K562 (cell line): Measurements from ENCODE around the gene CSNK1G1. TPM values are rescaled to one million over a fixed set of nuclear protein-coding genes. Genes with fewer than 3 reads are reported as not detected.
A peak's percentile ranks its signal among the peaks of the same experiment; 100 is the strongest.

Source experiments
- CBX8 ChIP-seq: fragments of 200-600 bp; sonication (generic); IDR thresholded peaks from 2 replicates; pipeline ENCODE4 v1.6.1; 2012; ENCODE audit warnings: borderline replicate concordance, mixed run types, low read depth, mild to moderate bottlenecking, moderate library complexity, mixed read lengths, low read length, control low read depth, inconsistent platforms; ENCODE audit not compliant: poor library complexity, severe bottlenecking; ENCODE audit errors: extremely low read depth
- CTBP1 ChIP-seq: fragments of 450-650 bp; IDR thresholded peaks from 2 replicates; pipeline ENCODE4 v1.6.1; 2016; ENCODE audit warnings: borderline replicate concordance
- DDX20 ChIP-seq: fragments of 450-650 bp; IDR thresholded peaks from 2 replicates; pipeline ENCODE4 v1.6.1; 2016; ENCODE audit warnings: missing genetic modification characterization, low read depth, mild to moderate bottlenecking, missing compliant biosample characterization, moderate library complexity
- HDAC1 ChIP-seq, 2 experiments: fragments of 450-650 bp; IDR thresholded peaks; 2 replicates each; pipeline ENCODE4 v1.6.1; 2016 to 2017; ENCODE audit warnings: inconsistent platforms in 1 of 2, mild to moderate bottlenecking in 1 of 2, moderate library complexity in 1 of 2
- NFRKB ChIP-seq: fragments of 450-650 bp; IDR thresholded peaks from 2 replicates; pipeline ENCODE4 v1.6.1; 2016; ENCODE audit warnings: low read depth
- RAD21 ChIP-seq, 2 experiments: fragments of 250-450 bp in 1 of 2; fragments of 450-650 bp in 1 of 2; sonication (Bioruptor Pico) in 1 of 2; formaldehyde crosslinking in 1 of 2; IDR thresholded peaks in 1 of 2; conservative IDR thresholded peaks in 1 of 2; 2 replicates each; pipeline versions ENCODE4 v1.4.0 to v1.8.0; 2020 to 2022; ENCODE audit warnings: mild to moderate bottlenecking in 2 of 2, moderate library complexity in 1 of 2
- RBM25 ChIP-seq: fragments of 200-400 bp; formaldehyde crosslinking; IDR thresholded peaks from 2 replicates; pipeline ENCODE4 v1.6.1; 2018; ENCODE audit warnings: low read length, low read depth, moderate library complexity; ENCODE audit not compliant: severe bottlenecking
- RHOXF2B ChIP-seq: fragments of 250-450 bp; sonication (Bioruptor Pico); conservative IDR thresholded peaks from 2 replicates; pipeline ENCODE4 v1.5.1; 2021
- SMARCA5 ChIP-seq: fragments of 450-650 bp; IDR thresholded peaks from 2 replicates; pipeline ENCODE4 v1.6.1; 2016
- TRIM24 ChIP-seq, 2 experiments: fragments of 450-650 bp; IDR thresholded peaks; 2 replicates each; pipeline ENCODE4 v1.6.1; 2016
- ZNF3 ChIP-seq: fragments of 250-450 bp; sonication (Bioruptor Pico); IDR thresholded peaks from 2 replicates; pipeline ENCODE4 v1.5.0; 2021; ENCODE audit warnings: mild to moderate bottlenecking, moderate library complexity
- polyA plus RNA-seq, 8 experiments: library from polyadenylated mRNA; depleted of rRNA in 4 of 8; stranded (reverse) in 5 of 8; unstranded in 3 of 8; fragments of >200 nt; fragmentation: Nextera tagmentation in 2 of 8; fragmentation: Illumina TruSeq in 1 of 8; extraction: Ambion mirVana in 2 of 8; extraction: Trizol in 1 of 8; gene quantifications; 2 replicates each; pipeline versions ENCODE4 v1.2.1 to v1.2.3, GENCODE V29; 2011 to 2014; ENCODE audit warnings: inconsistent platforms in 1 of 8, missing spikeins in 1 of 8
- total RNA-seq, 7 experiments: library from RNA; depleted of rRNA in 6 of 7; stranded (reverse); fragments of >200 nt in 6 of 7; fragmentation: Illumina TruSeq in 2 of 7; extraction: Trizol in 2 of 7; gene quantifications; 2 replicates each; pipeline versions ENCODE4 v1.2.1 to v1.2.3, GENCODE V29; 2011 to 2021; ENCODE audit warnings: low replicate concordance in 1 of 7
- TF ChIP-seq, protein P1 (sequence below): fragments of 450-650 bp; IDR thresholded peaks from 2 replicates; pipeline ENCODE4 v1.6.1; 2018; ENCODE audit not compliant: partially characterized antibody
- TF ChIP-seq, protein P2 (sequence below): fragments of 450-650 bp; formaldehyde crosslinking; IDR thresholded peaks from 2 replicates; pipeline ENCODE4 v1.4.0; 2022; ENCODE audit warnings: missing genetic modification characterization

Gene CSNK1G1
- total and polyA plus RNA-seq, 9 of the 15 experiments (the other 6 are each of a cell fraction or from before 2014, with no cell fraction given) = 4.5 to 18.5 (median 9.5) TPM

DNA sequence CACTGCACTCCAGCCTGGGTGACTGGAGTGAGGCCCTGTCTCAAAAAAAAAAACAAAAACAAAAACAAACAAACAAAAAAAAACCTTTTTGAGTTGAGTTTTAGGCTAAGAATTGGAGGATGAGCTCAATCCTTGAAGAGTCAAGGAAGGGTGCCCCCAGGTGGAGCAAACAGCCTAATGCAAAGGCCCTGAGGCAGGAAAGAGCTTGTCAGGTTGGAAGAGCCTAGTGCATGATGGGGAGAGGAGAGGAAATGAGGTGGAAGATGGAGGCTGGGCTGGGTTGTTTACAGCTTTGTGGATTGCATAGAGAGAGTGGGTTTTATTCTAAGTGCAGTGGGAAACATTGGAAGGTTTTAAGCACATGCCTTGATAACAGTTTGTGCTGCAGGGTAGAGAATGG is 206.5 kb downstream of the CSNK1G1 start (continued):
- TF ChIP-seq, protein P1, sequence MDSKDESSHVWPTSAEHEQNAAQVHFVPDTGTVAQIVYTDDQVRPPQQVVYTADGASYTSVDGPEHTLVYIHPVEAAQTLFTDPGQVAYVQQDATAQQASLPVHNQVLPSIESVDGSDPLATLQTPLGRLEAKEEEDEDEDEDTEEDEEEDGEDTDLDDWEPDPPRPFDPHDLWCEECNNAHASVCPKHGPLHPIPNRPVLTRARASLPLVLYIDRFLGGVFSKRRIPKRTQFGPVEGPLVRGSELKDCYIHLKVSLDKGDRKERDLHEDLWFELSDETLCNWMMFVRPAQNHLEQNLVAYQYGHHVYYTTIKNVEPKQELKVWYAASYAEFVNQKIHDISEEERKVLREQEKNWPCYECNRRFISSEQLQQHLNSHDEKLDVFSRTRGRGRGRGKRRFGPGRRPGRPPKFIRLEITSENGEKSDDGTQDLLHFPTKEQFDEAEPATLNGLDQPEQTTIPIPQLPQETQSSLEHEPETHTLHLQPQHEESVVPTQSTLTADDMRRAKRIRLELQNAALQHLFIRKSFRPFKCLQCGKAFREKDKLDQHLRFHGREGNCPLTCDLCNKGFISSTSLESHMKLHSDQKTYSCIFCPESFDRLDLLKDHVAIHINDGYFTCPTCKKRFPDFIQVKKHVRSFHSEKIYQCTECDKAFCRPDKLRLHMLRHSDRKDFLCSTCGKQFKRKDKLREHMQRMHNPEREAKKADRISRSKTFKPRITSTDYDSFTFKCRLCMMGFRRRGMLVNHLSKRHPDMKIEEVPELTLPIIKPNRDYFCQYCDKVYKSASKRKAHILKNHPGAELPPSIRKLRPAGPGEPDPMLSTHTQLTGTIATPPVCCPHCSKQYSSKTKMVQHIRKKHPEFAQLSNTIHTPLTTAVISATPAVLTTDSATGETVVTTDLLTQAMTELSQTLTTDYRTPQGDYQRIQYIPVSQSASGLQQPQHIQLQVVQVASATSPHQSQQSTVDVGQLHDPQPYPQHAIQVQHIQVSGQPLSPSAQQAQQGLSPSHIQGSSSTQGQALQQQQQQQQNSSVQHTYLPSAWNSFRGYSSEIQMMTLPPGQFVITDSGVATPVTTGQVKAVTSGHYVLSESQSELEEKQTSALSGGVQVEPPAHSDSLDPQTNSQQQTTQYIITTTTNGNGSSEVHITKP = peak; percentile 28
- TF ChIP-seq TRIM24 (IDR thresholded peaks at IDR 0.05) = 0 out of 4 replicates have a peak, but pooled peaks of 1 of the 2 experiments have one; percentile 11
- 0 out of 2 replicates have a peak, but pooled peaks have one; percentile 35 for TF ChIP-seq NFRKB
- peak; percentile 86; the same call in 1 of the 2 replicates for TF ChIP-seq SMARCA5
- TF ChIP-seq RHOXF2B (CRISPR knock-in tag) = no peak
- TF ChIP-seq, protein P2, sequence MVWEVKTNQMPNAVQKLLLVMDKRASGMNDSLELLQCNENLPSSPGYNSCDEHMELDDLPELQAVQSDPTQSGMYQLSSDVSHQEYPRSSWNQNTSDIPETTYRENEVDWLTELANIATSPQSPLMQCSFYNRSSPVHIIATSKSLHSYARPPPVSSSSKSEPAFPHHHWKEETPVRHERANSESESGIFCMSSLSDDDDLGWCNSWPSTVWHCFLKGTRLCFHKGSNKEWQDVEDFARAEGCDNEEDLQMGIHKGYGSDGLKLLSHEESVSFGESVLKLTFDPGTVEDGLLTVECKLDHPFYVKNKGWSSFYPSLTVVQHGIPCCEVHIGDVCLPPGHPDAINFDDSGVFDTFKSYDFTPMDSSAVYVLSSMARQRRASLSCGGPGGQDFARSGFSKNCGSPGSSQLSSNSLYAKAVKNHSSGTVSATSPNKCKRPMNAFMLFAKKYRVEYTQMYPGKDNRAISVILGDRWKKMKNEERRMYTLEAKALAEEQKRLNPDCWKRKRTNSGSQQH (CRISPR knock-in tag) = no peak
- TF ChIP-seq RBM25 = peak; percentile 22
- peak in 1 of 2 experiments; percentile 50; a peak in 2 of 4 replicates for TF ChIP-seq RAD21 (CRISPR knock-in tag; conservative IDR thresholded peaks at IDR 0.05 in 1 of 2, IDR thresholded peaks at IDR 0.05 in 1 of 2)
- 0 out of 4 replicates have a peak, but pooled peaks of 1 of the 2 experiments have one; percentile 49 for TF ChIP-seq HDAC1 (IDR thresholded peaks at IDR 0.05)
- no peak for TF ChIP-seq ZNF3 (CRISPR knock-in tag)
- TF ChIP-seq CTBP1 = no peak
- no peak for TF ChIP-seq DDX20 (tag)
- no peak for TF ChIP-seq CBX8
